Ovary (tissue), 9 donors: Measurements from ENCODE around the gene ST8SIA4. TPM values are rescaled to one million over a fixed set of nuclear protein-coding genes. Genes with fewer than 3 reads are reported as not detected.

ENCODE experiments used
- DNase-seq, 5 donors: peaks; one replicate each; pipeline ENCODE4 v3.0.0-alpha.2; 2019 to 2020
- H3K27ac ChIP-seq, 2 donors: fragments of 200-600 bp; one replicate each; pipeline versions ENCODE4 v1.5.1 to v1.8.0; 2019 to 2022
- H3K27me3 ChIP-seq: fragments of 200-600 bp; one replicate; pipeline ENCODE4 v1.8.0; 2022
- H3K36me3 ChIP-seq: fragments of 200-600 bp; sonication (generic); one replicate; pipeline ENCODE4 v1.5.1; 2019
- H3K4me1 ChIP-seq: one replicate; pipeline ENCODE4 v1.8.1; 2013; ENCODE audit warnings: mild to moderate bottlenecking, moderate library complexity; ENCODE audit not compliant: insufficient read depth
- H3K4me3 ChIP-seq: fragments of 200-600 bp; sonication (generic); one replicate; pipeline ENCODE4 v1.5.1; 2017
- H3K9me3 ChIP-seq, 2 donors: fragments of 200-600 bp in 1 of 2; sonication (generic) in 1 of 2; one replicate each; pipeline versions ENCODE4 v1.5.1 to v1.8.1; 2013 to 2019; ENCODE audit warnings: mild to moderate bottlenecking in 1 of 2, moderate library complexity in 1 of 2
- CTCF ChIP-seq, 3 donors: fragments of 450-650 bp in 2 of 3; fragments of 200-600 bp in 1 of 3; IDR thresholded peaks; one replicate each; pipeline versions ENCODE4 v1.5.1 to v1.8.0; 2016 to 2022; ENCODE audit warnings: antibody characterized with exemption in 3 of 3, mild to moderate bottlenecking in 1 of 3
- EP300 ChIP-seq: sonication (generic); formaldehyde crosslinking; IDR thresholded peaks from one replicate; pipeline ENCODE4 v1.6.1; 2017; ENCODE audit warnings: antibody characterized with exemption
- POLR2A ChIP-seq: fragments of 450-650 bp; IDR thresholded peaks from one replicate; pipeline ENCODE4 v1.6.1; 2017; ENCODE audit warnings: antibody characterized with exemption, mild to moderate bottlenecking, moderate library complexity
- WGBS, 3 donors: extraction: QIAGEN DNeasy Blood & Tissue Kit in 1 of 3; methylation state at CpG; one replicate each; pipeline versions ENCODE4 v1.1.5 to v1.1.7; 2013 to 2017; 5-methylcytosine and 5-hydroxymethylcytosine counted together
- intact Hi-C, 4 donors: fragments of 100-400 bp; cut with DNase I; formaldehyde crosslinking; loops; one replicate each; pipeline versions ENCODE4 v1.11.0 to v1.15.1; 2022 to 2023
- polyA plus RNA-seq, 2 donors: library from polyadenylated mRNA; stranded (reverse); fragments of 200-250 nt in 1 of 2; fragments of 350-450 nt in 1 of 2; fragmentation: Illumina TruSeq in 1 of 2; extraction: RNeasy Lipid Tissue Mini Kit (QIAGEN cat#74804) in 1 of 2; gene quantifications; one replicate each; pipeline ENCODE4 v1.2.3, GENCODE V29; 2013 to 2014
- total RNA-seq, 7 donors: library from RNA; depleted of rRNA in 2 of 7; stranded (reverse); fragments of >200 nt in 2 of 7; fragmentation: NEBNext Ultra II Directional in 3 of 7; extraction: Animal tissue kit (Norgen Biotek cat#: 25700) in 3 of 7; gene quantifications; one replicate each; pipeline versions ENCODE4 v1.1.0 to v1.2.4, GENCODE V29; 2016 to 2023
- donor health status: DM: no; HTN: no; CAD: no; lungs with moderate emphysema.
- donor health status: DM: no; HTN: no; CAD: no.
- donor health status: Bipolar disorder and iron deficiency.
- donor health status: DM: yes; HTN: yes; CAD: no.
- donor health status: DM: no; HTN: no; CAD: no.
- donor health status: DM: yes; HTN: yes; CAD: no.

ST8SIA4 gene
- total and polyA plus RNA-seq, 9 donors, result 0.61 to 3.5 (median 1.9) TPM

- intact Hi-C loops, result no loop called here
- 83 to 88% (median 88%) methylated on average over 2 of the region's 2 CpGs for WGBS, 3 donors
- no peak for DNase-seq
- Histone ChIP-seq H3K9me3 (no peaks in the 10 kb centered on the region), H3K27ac (no peak overlapping the region), H3K4me1 (no peaks in the 10 kb centered on the region), H3K27me3 (no peaks in the 10 kb centered on the region), H3K4me3 (no peak overlapping the region), H3K36me3 (no peaks in the 10 kb centered on the region)
- TF ChIP-seq EP300 (no peak), CTCF (IDR thresholded peaks at IDR 0.05) (no peak)
Observed at GRCh38 chr5:100856462-100856861, 46.6 kb downstream of the ST8SIA4 start.

- no peaks in the 10 kb centered on the region for H3K9me3 ChIP-seq
- 88 to 90% (median 90%) methylated on average over 6 of the region's 6 CpGs for WGBS, 3 donors
- H3K27me3 ChIP-seq, result no peaks in the 10 kb centered on the region
- intact Hi-C loops, result no loop called here
- no peak overlapping the region for H3K4me3 ChIP-seq
- H3K4me1 ChIP-seq, result no peaks in the 10 kb centered on the region
- no peaks in the 10 kb centered on the region for H3K36me3 ChIP-seq
- H3K27ac ChIP-seq, result no peak overlapping the region
- DNase-seq, result no peak
- TF ChIP-seq CTCF (IDR thresholded peaks at IDR 0.05) (no peak), POLR2A (no peak), EP300 (no peak)
Observed at GRCh38 chr5:100855937-100856430, 47.1 kb downstream of the ST8SIA4 start.

- H3K4me1 ChIP-seq, result no peaks in the 10 kb centered on the region
- 80 to 91% (median 90%) methylated on average over 1 of the region's 1 CpG for WGBS, 3 donors
- no peak for DNase-seq
- TF ChIP-seq POLR2A (no peak), EP300 (no peak), CTCF (IDR thresholded peaks at IDR 0.05) (no peak)
- H3K4me3 ChIP-seq, result no peak overlapping the region
- H3K27me3 ChIP-seq, result no peaks in the 10 kb centered on the region
- H3K9me3 ChIP-seq, result no peaks in the 10 kb centered on the region
- intact Hi-C loops, result no loop called here
- H3K36me3 ChIP-seq, result no peaks in the 10 kb centered on the region
- no peak overlapping the region for H3K27ac ChIP-seq
Observed at GRCh38 chr5:100855295-100855694, 47.8 kb downstream of the ST8SIA4 start.

- intact Hi-C loops, result no loop called here
- no peak for TF ChIP-seq EP300
- TF ChIP-seq CTCF (IDR thresholded peaks at IDR 0.05), result no peak
- no peak for TF ChIP-seq POLR2A
- no peak overlapping the region for H3K27ac ChIP-seq
Observed at GRCh38 chr5:100854591-100854990, 48.5 kb downstream of the ST8SIA4 start.

GRCh38 chr5:100853582-100853981 lies 49.5 kb downstream of the ST8SIA4 start:
- H3K36me3 ChIP-seq, result no peaks in the 10 kb centered on the region
- intact Hi-C loops, result no loop called here
- no peak overlapping the region for H3K27ac ChIP-seq
- H3K9me3 ChIP-seq, result no peaks in the 10 kb centered on the region
- H3K4me3 ChIP-seq, result no peak overlapping the region
- DNase-seq, result no peak
- no peaks in the 10 kb centered on the region for H3K27me3 ChIP-seq
- TF ChIP-seq POLR2A (no peak), EP300 (no peak), CTCF (IDR thresholded peaks at IDR 0.05) (no peak)
- H3K4me1 ChIP-seq, result no peaks in the 10 kb centered on the region

More at GRCh38 chr5:100854591-100854990, 48.5 kb downstream of the ST8SIA4 start:
- no peak for DNase-seq
- no peaks in the 10 kb centered on the region for H3K9me3 ChIP-seq
- no peaks in the 10 kb centered on the region for H3K36me3 ChIP-seq
- no peaks in the 10 kb centered on the region for H3K4me1 ChIP-seq
- H3K4me3 ChIP-seq, result no peak overlapping the region
- no peaks in the 10 kb centered on the region for H3K27me3 ChIP-seq
